Panc1 (cell line): ENCODE results near the gene ASAP2. TPM values are rescaled to one million over a fixed set of nuclear protein-coding genes. Genes with fewer than 3 reads are reported as not detected.

Source experiments
- ATAC-seq: fragments of 200-7000 bp; cut with Tn5 transposase; 2 replicates; pipeline ENCODE4 v1.9.1; 2020; ENCODE audit warnings: mild to moderate bottlenecking, moderate library complexity
- BruUV-seq: library from RNA; stranded (reverse); fragments of 400-500 nt; replicated peaks from 2 replicates; lab custom pipeline; 2021; lab: Mats Ljungman, UMichigan
- CTCF ChIA-PET: fragments of 300-600 bp; sonication (Branson Sonifier 250); formaldehyde crosslinking; loops from one replicate; lab custom pipeline; 2022; ENCODE audit warnings: antibody characterized with exemption; lab: Charles Lee
- POLR2A ChIA-PET: fragments of 300-600 bp; sonication (Branson Sonifier 250); formaldehyde crosslinking; loops from one replicate; lab custom pipeline; 2022; ENCODE audit warnings: antibody characterized with exemption; lab: Charles Lee
- DNase-seq: peaks from one replicate; pipeline ENCODE4 v3.0.0-alpha.2; 2010; ENCODE audit warnings: low read depth, low spot score
- H3K27ac ChIP-seq: 2 replicates; pipeline ENCODE4 v1.5.1; 2011; ENCODE audit warnings: mild to moderate bottlenecking, low read length, inconsistent platforms
- H3K27me3 ChIP-seq: fragments of 200-500 bp; sonication (Bioruptor generic); 2 replicates; pipeline ENCODE4 v1.6.0; 2014; ENCODE audit warnings: low read length, inconsistent platforms; ENCODE audit not compliant: control insufficient read depth, insufficient read depth
- H3K36me3 ChIP-seq: fragments of 200-500 bp; sonication (Bioruptor generic); 2 replicates; pipeline ENCODE4 v1.5.1; 2014; ENCODE audit warnings: inconsistent platforms, mild to moderate bottlenecking, low read length, moderate library complexity; ENCODE audit not compliant: control insufficient read depth, insufficient read depth
- H3K4me1 ChIP-seq: 2 replicates; pipeline ENCODE4 v1.5.1; 2011; ENCODE audit warnings: inconsistent platforms, mild to moderate bottlenecking, low read length, moderate library complexity; ENCODE audit not compliant: control insufficient read depth, insufficient read depth
- H3K4me3 ChIP-seq, 2 experiments: 2 replicates each; pipeline ENCODE4 v1.5.1; 2011 to 2012; ENCODE audit warnings: low read depth in 2 of 2, low read length in 2 of 2, mild to moderate bottlenecking in 2 of 2, inconsistent platforms in 1 of 2, moderate library complexity in 1 of 2
- H3K9me3 ChIP-seq: fragments of 200-500 bp; sonication (Bioruptor generic); 2 replicates; pipeline ENCODE4 v1.5.1; 2014; ENCODE audit warnings: low read depth, mild to moderate bottlenecking, inconsistent platforms, low read length, moderate library complexity; ENCODE audit not compliant: control insufficient read depth, insufficient read depth
- POLR2AphosphoS5 ChIP-seq: IDR thresholded peaks from 2 replicates; pipeline ENCODE4 v1.6.1; 2012; ENCODE audit warnings: mild to moderate bottlenecking, low read depth, low read length, moderate library complexity
- REST ChIP-seq, 2 experiments: IDR thresholded peaks; 2 replicates each; pipeline ENCODE4 v1.6.1; 2011 to 2012; ENCODE audit warnings: low read depth in 2 of 2, control low read depth in 1 of 2, low read length in 1 of 2, mild to moderate bottlenecking in 1 of 2, moderate library complexity in 1 of 2; ENCODE audit not compliant: insufficient read depth in 1 of 2
- SIN3A ChIP-seq: IDR thresholded peaks from 2 replicates; pipeline ENCODE4 v1.6.1; 2012; ENCODE audit warnings: low read depth, mild to moderate bottlenecking, low read length, moderate library complexity, borderline replicate concordance; ENCODE audit not compliant: insufficient read depth
- TCF7L2 ChIP-seq: IDR thresholded peaks from 2 replicates; pipeline ENCODE4 v1.6.1; 2011; ENCODE audit warnings: mild to moderate bottlenecking, low read depth, low read length, inconsistent platforms
- in situ Hi-C: cut with HindIII; loops from 2 replicates; pipeline ENCODE4 v1.10.0; 2016; ENCODE audit warnings: low sequenced_read_pairs, low pct_unique_long_range_greater_than_20kb
- intact Hi-C: fragments of 100-400 bp; cut with micrococcal nuclease; formaldehyde crosslinking; loops from one replicate; pipeline ENCODE4 v1.10.0; 2022; ENCODE audit not compliant: unreplicated experiment
- total RNA-seq: library from RNA; stranded (reverse); gene quantifications from one replicate; pipeline ENCODE4 v1.2.1, GENCODE V29; 2021; ENCODE audit not compliant: unreplicated experiment
- TF ChIP-seq, protein P1 (sequence below): fragments of 450-650 bp; IDR thresholded peaks from 2 replicates; pipeline ENCODE4 v1.5.1; 2017; ENCODE audit warnings: mild to moderate bottlenecking

The ASAP2 gene
- total RNA-seq, 1 experiment from 2014 or later: 107 TPM

GRCh38 chr2:9286554-9287399, 80.2 kb downstream of the ASAP2 start:
- Histone ChIP-seq H3K27ac (peak overlapping the region; percentile 98), H3K27me3 (no peaks in the 10 kb centered on the region), H3K4me1 (peaks cover 93% of the 10 kb centered on the region), H3K9me3 (no peaks in the 10 kb centered on the region), H3K4me3 (peak overlapping the region; percentile 1 to 19; a peak in 2 of 4 replicates), H3K36me3 (peaks cover 10% of the 10 kb centered on the region; the same call in 1 of the 2 replicates)
- TF ChIP-seq, protein P1, sequence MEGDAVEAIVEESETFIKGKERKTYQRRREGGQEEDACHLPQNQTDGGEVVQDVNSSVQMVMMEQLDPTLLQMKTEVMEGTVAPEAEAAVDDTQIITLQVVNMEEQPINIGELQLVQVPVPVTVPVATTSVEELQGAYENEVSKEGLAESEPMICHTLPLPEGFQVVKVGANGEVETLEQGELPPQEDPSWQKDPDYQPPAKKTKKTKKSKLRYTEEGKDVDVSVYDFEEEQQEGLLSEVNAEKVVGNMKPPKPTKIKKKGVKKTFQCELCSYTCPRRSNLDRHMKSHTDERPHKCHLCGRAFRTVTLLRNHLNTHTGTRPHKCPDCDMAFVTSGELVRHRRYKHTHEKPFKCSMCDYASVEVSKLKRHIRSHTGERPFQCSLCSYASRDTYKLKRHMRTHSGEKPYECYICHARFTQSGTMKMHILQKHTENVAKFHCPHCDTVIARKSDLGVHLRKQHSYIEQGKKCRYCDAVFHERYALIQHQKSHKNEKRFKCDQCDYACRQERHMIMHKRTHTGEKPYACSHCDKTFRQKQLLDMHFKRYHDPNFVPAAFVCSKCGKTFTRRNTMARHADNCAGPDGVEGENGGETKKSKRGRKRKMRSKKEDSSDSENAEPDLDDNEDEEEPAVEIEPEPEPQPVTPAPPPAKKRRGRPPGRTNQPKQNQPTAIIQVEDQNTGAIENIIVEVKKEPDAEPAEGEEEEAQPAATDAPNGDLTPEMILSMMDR: no peak
- TF ChIP-seq TCF7L2 (peak; percentile 61), REST (IDR thresholded peaks at IDR 0.05; ENCODE audit: insufficient read depth in 1 of 2, low read depth in 2 of 2, low read length in 1 of 2) (no peak)
- intact Hi-C loops: loop anchor here (10.0 kb wide), 1 partner anchor 142 kb away; no protein-coding TSS in a partner anchor
- in situ Hi-C loops: no loop called here
- DNase-seq: peak; percentile 79
- CTCF ChIA-PET: no interaction called here
- POLR2A ChIA-PET: interaction anchor here (0.6 to 1.1 kb wide), 2 partner anchors 21 to 71 kb away, joined by 5 to 7 read pairs; no protein-coding TSS in a partner anchor
- peak; percentile 69 for ATAC-seq
- BruUV-seq: TSS peak; percentile 95

- H3K36me3 ChIP-seq: peaks cover 8% of the 10 kb centered on the region; the same call in 1 of the 2 replicates
- H3K4me1 ChIP-seq: peaks cover 92% of the 10 kb centered on the region
- CTCF ChIA-PET: no interaction called here
- TF ChIP-seq POLR2AphosphoS5: peak; percentile 90
- TF ChIP-seq TCF7L2: 0 out of 2 replicates have a peak, but pooled peaks have one; percentile 44
- TF ChIP-seq, protein P1: no peak; the same call in 1 of the 2 replicates
- peak; percentile 67; the same call in 1 of the 2 replicates for TF ChIP-seq SIN3A
- intact Hi-C loops (loop anchor here (10.0 kb wide), 1 partner anchor 143 kb away; no protein-coding TSS in a partner anchor), in situ Hi-C loops (no loop called here)
- BruUV-seq: no TSS peak
- POLR2A ChIA-PET: interaction anchor here (0.6 to 1.1 kb wide), 3 partner anchors 52 to 77 kb away, joined by 3 to 5 read pairs (median 4); no protein-coding TSS in a partner anchor
- H3K27ac ChIP-seq: peak overlapping the region; percentile 98
- no peaks in the 10 kb centered on the region for H3K9me3 ChIP-seq
- ATAC-seq (peak; percentile 91), DNase-seq (peak; percentile 98)
- no peaks in the 10 kb centered on the region for H3K27me3 ChIP-seq
- H3K4me3 ChIP-seq: peak overlapping the region; percentile 1 to 19; a peak in 2 of 4 replicates
Measured at GRCh38 chr2:9287400-9288045, 80.9 kb downstream of the ASAP2 start.
